Heart right ventricle (tissue), 16 donors: ENCODE measurements around the gene UTS2B. TPM values are rescaled to one million over a fixed set of nuclear protein-coding genes. Genes with fewer than 3 reads are reported as not detected.

Experiments
- ATAC-seq, 8 donors: fragments of 200-7000 bp; cut with Tn5 transposase; one replicate each; pipeline ENCODE4 v1.9.1; 2020; ENCODE audit warnings: mild to moderate bottlenecking in 8 of 8, moderate library complexity in 8 of 8, moderate number of reproducible peaks in 1 of 8
- DNase-seq, 2 donors: peaks; one replicate each; pipeline ENCODE4 v3.0.0-alpha.2; 2020
- H3K27ac ChIP-seq, 10 donors: fragments of 200-600 bp; sonication (generic) in 2 of 10; one replicate each; pipeline versions ENCODE4 v1.5.0 to v1.8.0; 2020 to 2022; ENCODE audit warnings: mild to moderate bottlenecking in 3 of 10
- H3K27me3 ChIP-seq, 7 donors: fragments of 200-600 bp; one replicate each; pipeline ENCODE4 v1.8.0; 2021 to 2022; ENCODE audit warnings: mild to moderate bottlenecking in 2 of 7
- H3K36me3 ChIP-seq, 9 donors: fragments of 200-600 bp; sonication (generic) in 1 of 9; one replicate each; pipeline versions ENCODE4 v1.5.0 to v1.8.0; 2020 to 2022; ENCODE audit warnings: mild to moderate bottlenecking in 2 of 9
- H3K4me1 ChIP-seq, 9 donors: fragments of 200-600 bp; sonication (generic) in 1 of 9; one replicate each; pipeline versions ENCODE4 v1.5.0 to v1.8.0; 2020 to 2022; ENCODE audit warnings: mild to moderate bottlenecking in 4 of 9
- H3K4me3 ChIP-seq, 10 donors: fragments of 200-600 bp; sonication (generic) in 2 of 10; one replicate each; pipeline versions ENCODE4 v1.5.0 to v1.8.0; 2020 to 2022; ENCODE audit warnings: mild to moderate bottlenecking in 7 of 10, moderate library complexity in 2 of 10
- H3K9me3 ChIP-seq, 11 donors: fragments of 200-600 bp in 10 of 11; sonication (generic) in 2 of 11; one replicate each; pipeline versions ENCODE4 v1.5.0 to v1.8.0; 2013 to 2022; ENCODE audit warnings: mild to moderate bottlenecking in 2 of 11, control low read depth in 1 of 11, moderate library complexity in 1 of 11
- CTCF ChIP-seq, 9 donors: fragments of 200-600 bp; sonication (generic) in 2 of 9; IDR thresholded peaks; one replicate each; pipeline versions ENCODE4 v1.5.0 to v1.8.0; 2021 to 2022; ENCODE audit warnings: antibody characterized with exemption in 9 of 9, mild to moderate bottlenecking in 5 of 9, moderate library complexity in 1 of 9
- WGBS, 2 donors: extraction: QIAGEN DNeasy Blood & Tissue Kit; methylation state at CpG; one replicate each; pipeline ENCODE4 v1.1.7; 2013; ENCODE audit warnings: inconsistent platforms in 1 of 2; 5-methylcytosine and 5-hydroxymethylcytosine counted together
- intact Hi-C, 10 donors: fragments of 100-400 bp; cut with DNase I; formaldehyde crosslinking; loops; one replicate each; pipeline versions ENCODE4 v1.11.1 to v1.14.2; 2022
- polyA plus RNA-seq, 2 donors: library from polyadenylated mRNA; stranded (reverse); fragments of 200-250 nt; gene quantifications; one replicate each; pipeline ENCODE4 v1.2.3, GENCODE V29; 2013
- total RNA-seq, 10 donors: library from RNA; stranded (reverse); fragmentation: NEBNext Ultra II Directional in 3 of 10; extraction: Animal tissue kit (Norgen Biotek cat#: 25700) in 3 of 10; gene quantifications; one replicate each; pipeline versions ENCODE4 v1.2.1 to v1.2.4, GENCODE V29; 2021 to 2023
- donor health status: Arrhythmogenic right ventricular cardiomyopathy.
- donor health status: ischemic (EF 13 %, LVEDD 7.1; RV severe dilation, severe dysfunction).
- donor health status: healthy with polysubstance abuse.
- donor health status: DM: no; HTN: yes; CAD: no.
- donor health status: DM: no; HTN: no; CAD: no.
- donor health status: ischemic (EF 25% LVEDD 6.9; RV normal size, moderate dysfunction).
- donor health status: ischemic (EF 25% LVEDD 5.7; RV mildly dilated, moderate dysfunction).
- donor health status: healthy.
- donor health status: DM: yes; HTN: yes; CAD: no.
- donor health status: Ischemic cardiomyopathy.
- donor health status: ischemic (EF 35%, LVEDD 5.7; RV mildly dilated, moderate dysfunction).
- donor health status: nonischemic (EF 11% LVEDD 7.7; RV severe dilation, severe dysfunction).
- donor health status: DM: yes; HTN: yes; CAD: no.
- donor health status: PGD.
- donor health status: ischemic (EF 29% LVEDD 5.4; RV normal size, mild dysfunction).
- donor health status: nonischemic (EF 23%, LVEDD 6.1; RV moderate dilation, normal function).

Gene UTS2B
- total and polyA plus RNA-seq, 12 donors, result 0.10 to 0.53 (median 0.25) TPM; not detected in 5

- intact Hi-C loops, result loop anchor here in 1 of 10 donors (5.0 kb wide), 1 partner anchor 600 kb away; no protein-coding TSS in a partner anchor
- ATAC-seq, result no peak
- no peaks in the 10 kb centered on the region for H3K36me3 ChIP-seq
Measured at GRCh38 chr3:191347228-191347627, 16.9 kb upstream of the UTS2B start.

GRCh38 chr3:191345334-191345733 is 15.0 kb upstream of the UTS2B start:
- 95% methylated on average over 5 of the region's 5 CpGs for WGBS, 2 donors
- no peak for ATAC-seq
- no peak for DNase-seq
- no peaks in the 10 kb centered on the region for H3K36me3 ChIP-seq
- H3K4me3 ChIP-seq, result no peak overlapping the region
- no peaks in the 10 kb centered on the region for H3K27me3 ChIP-seq
- intact Hi-C loops, result loop anchor here in 1 of 10 donors (5.0 kb wide), 1 partner anchor 598 kb away; no protein-coding TSS in a partner anchor
- H3K4me1 ChIP-seq, result peaks cover 0 to 98% (median 69%) of the 10 kb centered on the region in 9 donors
- no peak for TF ChIP-seq CTCF (IDR thresholded peaks at IDR 0.05)
- no peaks in the 10 kb centered on the region for H3K9me3 ChIP-seq
- H3K27ac ChIP-seq, result no peak overlapping the region

More at GRCh38 chr3:191347228-191347627, 16.9 kb upstream of the UTS2B start:
- Histone ChIP-seq H3K27me3 (no peaks in the 10 kb centered on the region), H3K9me3 (no peaks in the 10 kb centered on the region), H3K4me3 (no peak overlapping the region), H3K27ac (no peak overlapping the region), H3K4me1 (peaks cover 0 to 98% (median 68%) of the 10 kb centered on the region in 9 donors)
- no peak for TF ChIP-seq CTCF (IDR thresholded peaks at IDR 0.05)
- no peak for DNase-seq
- 61 to 74% methylated on average over 3 of the region's 3 CpGs for WGBS, 2 donors

- intact Hi-C loops, result no loop called here
- no peak overlapping the region for H3K27ac ChIP-seq
- WGBS, 2 donors, result 70 to 77% methylated on average over 5 of the region's 5 CpGs
- no peaks in the 10 kb centered on the region for H3K9me3 ChIP-seq
- H3K27me3 ChIP-seq, result no peaks in the 10 kb centered on the region
- no peak for TF ChIP-seq CTCF (IDR thresholded peaks at IDR 0.05)
- no peaks in the 10 kb centered on the region for H3K36me3 ChIP-seq
- H3K4me1 ChIP-seq, result peaks cover 0 to 98% (median 78%) of the 10 kb centered on the region in 9 donors
- no peak overlapping the region for H3K4me3 ChIP-seq
- ATAC-seq (no peak), DNase-seq (no peak)
Measured at GRCh38 chr3:191343913-191344312, 13.6 kb upstream of the UTS2B start.

- H3K27ac ChIP-seq, result no peak overlapping the region
- TF ChIP-seq CTCF (IDR thresholded peaks at IDR 0.05), result no peak
Measured at GRCh38 chr3:191343115-191343514, 12.8 kb upstream of the UTS2B start.

More at GRCh38 chr3:191343115-191343514, 12.8 kb upstream of the UTS2B start:
- 82 to 84% methylated on average over 4 of the region's 4 CpGs for WGBS, 2 donors
- H3K36me3 ChIP-seq, result no peaks in the 10 kb centered on the region
- DNase-seq, result no peak
- peaks cover 0 to 99% (median 85%) of the 10 kb centered on the region in 9 donors for H3K4me1 ChIP-seq
- no peak overlapping the region for H3K4me3 ChIP-seq
- no peaks in the 10 kb centered on the region for H3K27me3 ChIP-seq
- ATAC-seq, result peak in 1 of 8 donors; percentile 38
- H3K9me3 ChIP-seq, result no peaks in the 10 kb centered on the region
- intact Hi-C loops, result no loop called here
